Activated T-helper 2 cell treated with anti-CD3 and anti-CD28 coated beads, Interferon-gamma antibody, Interleukin-2, Interleukin-4, amounts not matched to agents 10 μg/mL and 5 μg/mL and 100 μg/mL, durations not matched to agents 14 hours and 24 hours and 36 hours (primary cell): ENCODE measurements around the gene GSS. TPM values are rescaled to one million over a fixed set of nuclear protein-coding genes. Genes with fewer than 3 reads are reported as not detected.

ENCODE experiments used
- DNase-seq: peaks from one replicate; pipeline ENCODE4 v3.0.0; 2021; ENCODE audit warnings: low spot score
- H3K27ac Mint-ChIP-seq: one replicate; pipeline ENCODE4 v1.8.0; 2021; ENCODE audit warnings: mixed read lengths
- H3K27me3 Mint-ChIP-seq: one replicate; pipeline ENCODE4 v1.8.0; 2021; ENCODE audit warnings: low read depth, mixed read lengths
- H3K36me3 Mint-ChIP-seq: one replicate; pipeline ENCODE4 v1.8.0; 2021; ENCODE audit warnings: low read depth, mixed read lengths
- H3K4me1 Mint-ChIP-seq: one replicate; pipeline ENCODE4 v1.8.0; 2021; ENCODE audit warnings: low read depth, mixed read lengths
- H3K4me3 Mint-ChIP-seq: one replicate; pipeline ENCODE4 v1.8.0; 2021; ENCODE audit warnings: low read depth, mild to moderate bottlenecking, moderate library complexity, mixed read lengths
- H3K9me3 Mint-ChIP-seq: one replicate; pipeline ENCODE4 v1.8.0; 2021; ENCODE audit warnings: mixed read lengths
- intact Hi-C: fragments of 100-400 bp; cut with micrococcal nuclease; formaldehyde crosslinking; loops from one replicate; pipeline ENCODE4 v1.15.1; 2023
- total RNA-seq: library from RNA; stranded (reverse); gene quantifications from 2 replicates; pipeline ENCODE4 v1.2.3, GENCODE V29; 2022

The GSS gene
- total RNA-seq, 1 donor from 2014 or later: 70.5 TPM

GRCh38 chr20:34979366-34980153 lies 24.0 kb upstream of the GSS start:
- Mint-ChIP-seq H3K27me3 (peaks cover 19% of the 10 kb centered on the region), H3K9me3 (no peaks in the 10 kb centered on the region), H3K27ac (no peak overlapping the region), H3K4me1 (no peaks in the 10 kb centered on the region), H3K4me3 (no peak overlapping the region), H3K36me3 (no peaks in the 10 kb centered on the region)
- DNase-seq: no peak
- intact Hi-C loops: no loop called here

GRCh38 chr20:34978092-34978744 lies 22.6 kb upstream of the GSS start:
- no peaks in the 10 kb centered on the region for H3K36me3 Mint-ChIP-seq
- H3K4me1 Mint-ChIP-seq: no peaks in the 10 kb centered on the region
- H3K4me3 Mint-ChIP-seq: no peak overlapping the region
- peaks cover 11% of the 10 kb centered on the region for H3K27me3 Mint-ChIP-seq
- no peak overlapping the region for H3K27ac Mint-ChIP-seq
- intact Hi-C loops: no loop called here
- no peak for DNase-seq
- H3K9me3 Mint-ChIP-seq: no peaks in the 10 kb centered on the region

GRCh38 chr20:34977365-34978091 lies 21.9 kb upstream of the GSS start:
- Mint-ChIP-seq H3K27me3 (peaks cover 11% of the 10 kb centered on the region), H3K36me3 (no peaks in the 10 kb centered on the region), H3K4me3 (no peak overlapping the region), H3K9me3 (no peaks in the 10 kb centered on the region), H3K27ac (no peak overlapping the region), H3K4me1 (no peaks in the 10 kb centered on the region)
- intact Hi-C loops: no loop called here
- DNase-seq: no peak

GRCh38 chr20:34976286-34976685 lies 20.7 kb upstream of the GSS start:
- H3K4me1 Mint-ChIP-seq: no peaks in the 10 kb centered on the region
- no peaks in the 10 kb centered on the region for H3K36me3 Mint-ChIP-seq
- no peak for DNase-seq
- no peak overlapping the region for H3K27ac Mint-ChIP-seq
- H3K27me3 Mint-ChIP-seq: peaks cover 11% of the 10 kb centered on the region
- no peaks in the 10 kb centered on the region for H3K9me3 Mint-ChIP-seq
- no peak overlapping the region for H3K4me3 Mint-ChIP-seq
- intact Hi-C loops: no loop called here

GRCh38 chr20:34974246-34974645 lies 18.6 kb upstream of the GSS start:
- Mint-ChIP-seq H3K27ac (no peak overlapping the region), H3K4me3 (no peak overlapping the region), H3K36me3 (no peaks in the 10 kb centered on the region), H3K9me3 (no peaks in the 10 kb centered on the region), H3K4me1 (no peaks in the 10 kb centered on the region), H3K27me3 (peaks cover 11% of the 10 kb centered on the region)
- intact Hi-C loops: no loop called here
- no peak for DNase-seq

GRCh38 chr20:34971561-34972235 lies 16.1 kb upstream of the GSS start:
- Mint-ChIP-seq H3K36me3 (no peaks in the 10 kb centered on the region), H3K27ac (no peak overlapping the region), H3K4me1 (no peaks in the 10 kb centered on the region), H3K4me3 (no peak overlapping the region), H3K27me3 (peaks cover 5% of the 10 kb centered on the region), H3K9me3 (no peaks in the 10 kb centered on the region)
- intact Hi-C loops: no loop called here
- DNase-seq: no peak

- H3K27ac Mint-ChIP-seq: no peak overlapping the region
- no peaks in the 10 kb centered on the region for H3K4me1 Mint-ChIP-seq
- intact Hi-C loops: no loop called here
- peaks cover 5% of the 10 kb centered on the region for H3K27me3 Mint-ChIP-seq
- no peaks in the 10 kb centered on the region for H3K9me3 Mint-ChIP-seq
- H3K36me3 Mint-ChIP-seq: no peaks in the 10 kb centered on the region
- H3K4me3 Mint-ChIP-seq: no peak overlapping the region
- DNase-seq: no peak
These were observed 15.4 kb upstream of the GSS start for GRCh38 chr20:34970846-34971560.

- intact Hi-C loops: no loop called here
- Mint-ChIP-seq H3K4me1 (no peaks in the 10 kb centered on the region), H3K4me3 (no peak overlapping the region), H3K27ac (no peak overlapping the region), H3K36me3 (no peaks in the 10 kb centered on the region), H3K27me3 (peaks cover 5% of the 10 kb centered on the region), H3K9me3 (no peaks in the 10 kb centered on the region)
- no peak for DNase-seq
These were observed 14.7 kb upstream of the GSS start for GRCh38 chr20:34970193-34970840.

- H3K27ac Mint-ChIP-seq: no peak overlapping the region
- H3K9me3 Mint-ChIP-seq: no peaks in the 10 kb centered on the region
- intact Hi-C loops: no loop called here
- H3K4me3 Mint-ChIP-seq: no peak overlapping the region
- no peaks in the 10 kb centered on the region for H3K36me3 Mint-ChIP-seq
- peaks cover 8% of the 10 kb centered on the region for H3K27me3 Mint-ChIP-seq
- DNase-seq: no peak
- H3K4me1 Mint-ChIP-seq: no peaks in the 10 kb centered on the region
These were observed 12.6 kb upstream of the GSS start for GRCh38 chr20:34968042-34968775.

GRCh38 chr20:34967421-34967820 lies 11.8 kb upstream of the GSS start:
- DNase-seq: no peak
- Mint-ChIP-seq H3K27ac (no peak overlapping the region), H3K4me1 (no peaks in the 10 kb centered on the region), H3K9me3 (no peaks in the 10 kb centered on the region), H3K4me3 (no peak overlapping the region), H3K27me3 (peaks cover 5% of the 10 kb centered on the region), H3K36me3 (no peaks in the 10 kb centered on the region)
- intact Hi-C loops: no loop called here

GRCh38 chr20:34965051-34965450 lies 9.4 kb upstream of the GSS start:
- intact Hi-C loops: no loop called here
- Mint-ChIP-seq H3K27me3 (peaks cover 5% of the 10 kb centered on the region), H3K4me1 (peaks cover 6% of the 10 kb centered on the region), H3K4me3 (no peak overlapping the region), H3K36me3 (no peaks in the 10 kb centered on the region), H3K27ac (no peak overlapping the region), H3K9me3 (no peaks in the 10 kb centered on the region)
- DNase-seq: no peak
